ENCODE results near the gene VIPR1. TPM values are rescaled to one million over a fixed set of nuclear protein-coding genes. Genes with fewer than 3 reads are reported as not detected.

Gene VIPR1
- total RNA-seq, 1 experiment from 2014 or later, result 9.4 TPM

DNA sequence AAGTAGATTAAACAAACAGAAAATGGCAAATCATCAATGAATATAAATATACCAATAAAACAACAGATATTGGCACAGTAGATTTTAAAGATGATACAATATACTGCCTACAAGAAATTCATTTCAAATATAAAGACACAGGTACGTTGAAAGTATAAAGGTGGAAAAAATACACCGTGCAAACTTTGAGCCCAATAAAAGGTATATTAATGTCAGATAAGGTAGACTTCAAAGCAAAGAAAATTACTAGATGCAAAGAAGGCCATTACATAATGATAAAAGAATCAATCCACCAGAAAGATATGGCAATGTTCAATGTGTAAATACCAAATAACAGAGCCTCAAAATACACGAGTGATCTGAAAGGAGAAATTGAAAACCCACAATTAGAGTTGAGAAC is 34.3 kb upstream of the VIPR1 start (continued):
- TF ChIP-seq, protein P1, sequence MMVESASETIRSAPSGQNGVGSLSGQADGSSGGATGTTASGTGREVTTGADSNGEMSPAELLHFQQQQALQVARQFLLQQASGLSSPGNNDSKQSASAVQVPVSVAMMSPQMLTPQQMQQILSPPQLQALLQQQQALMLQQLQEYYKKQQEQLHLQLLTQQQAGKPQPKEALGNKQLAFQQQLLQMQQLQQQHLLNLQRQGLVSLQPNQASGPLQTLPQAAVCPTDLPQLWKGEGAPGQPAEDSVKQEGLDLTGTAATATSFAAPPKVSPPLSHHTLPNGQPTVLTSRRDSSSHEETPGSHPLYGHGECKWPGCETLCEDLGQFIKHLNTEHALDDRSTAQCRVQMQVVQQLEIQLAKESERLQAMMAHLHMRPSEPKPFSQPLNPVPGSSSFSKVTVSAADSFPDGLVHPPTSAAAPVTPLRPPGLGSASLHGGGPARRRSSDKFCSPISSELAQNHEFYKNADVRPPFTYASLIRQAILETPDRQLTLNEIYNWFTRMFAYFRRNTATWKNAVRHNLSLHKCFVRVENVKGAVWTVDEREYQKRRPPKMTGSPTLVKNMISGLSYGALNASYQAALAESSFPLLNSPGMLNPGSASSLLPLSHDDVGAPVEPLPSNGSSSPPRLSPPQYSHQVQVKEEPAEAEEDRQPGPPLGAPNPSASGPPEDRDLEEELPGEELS (CRISPR knock-in tag; IDR thresholded peaks at IDR 0.05), result no peak
- TF ChIP-seq SMAD3 (CRISPR knock-in tag; IDR thresholded peaks at IDR 0.05; ENCODE audit: borderline replicate concordance) (no peak), ESRRA (CRISPR knock-in tag; IDR thresholded peaks at IDR 0.05; ENCODE audit: borderline replicate concordance) (no peak), JUN (CRISPR knock-in tag; IDR thresholded peaks at IDR 0.05) (no peak), FOXJ3 (CRISPR knock-in tag; IDR thresholded peaks at IDR 0.05; ENCODE audit: borderline replicate concordance) (no peak), RORB (CRISPR knock-in tag; IDR thresholded peaks at IDR 0.05) (no peak), CREB1 (CRISPR knock-in tag; IDR thresholded peaks at IDR 0.05) (no peak), GTF2I (CRISPR knock-in tag; conservative IDR thresholded peaks at IDR 0.05) (no peak)
- TF ChIP-seq, protein P2, sequence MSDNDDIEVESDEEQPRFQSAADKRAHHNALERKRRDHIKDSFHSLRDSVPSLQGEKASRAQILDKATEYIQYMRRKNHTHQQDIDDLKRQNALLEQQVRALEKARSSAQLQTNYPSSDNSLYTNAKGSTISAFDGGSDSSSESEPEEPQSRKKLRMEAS (CRISPR knock-in tag; IDR thresholded peaks at IDR 0.05), result no peak

DNA sequence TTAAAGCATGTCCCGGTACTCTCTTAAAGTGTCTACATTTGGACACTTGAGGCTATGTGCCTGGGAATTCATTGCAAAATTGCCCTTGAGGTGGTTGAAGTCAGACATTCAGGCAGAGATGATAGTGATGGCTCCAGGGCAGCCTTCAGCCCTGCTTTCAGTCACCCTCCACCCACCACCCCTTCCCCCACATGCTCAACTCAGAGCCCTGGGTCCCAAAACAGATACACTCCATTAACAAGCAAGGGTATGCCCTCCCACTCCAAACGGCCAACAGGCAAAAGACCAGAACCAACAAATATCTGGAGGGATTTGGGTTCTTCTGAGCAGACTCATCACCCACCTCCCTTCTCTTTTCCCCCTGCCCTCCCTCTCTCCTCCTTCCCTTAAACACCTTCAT is 29.9 kb upstream of the VIPR1 start:
- no peaks in the 10 kb centered on the region for H3K36me3 Mint-ChIP-seq
- TF ChIP-seq FOXP1 (CRISPR knock-in tag; IDR thresholded peaks at IDR 0.05; ENCODE audit: borderline replicate concordance), result no peak
- TF ChIP-seq, protein P3, sequence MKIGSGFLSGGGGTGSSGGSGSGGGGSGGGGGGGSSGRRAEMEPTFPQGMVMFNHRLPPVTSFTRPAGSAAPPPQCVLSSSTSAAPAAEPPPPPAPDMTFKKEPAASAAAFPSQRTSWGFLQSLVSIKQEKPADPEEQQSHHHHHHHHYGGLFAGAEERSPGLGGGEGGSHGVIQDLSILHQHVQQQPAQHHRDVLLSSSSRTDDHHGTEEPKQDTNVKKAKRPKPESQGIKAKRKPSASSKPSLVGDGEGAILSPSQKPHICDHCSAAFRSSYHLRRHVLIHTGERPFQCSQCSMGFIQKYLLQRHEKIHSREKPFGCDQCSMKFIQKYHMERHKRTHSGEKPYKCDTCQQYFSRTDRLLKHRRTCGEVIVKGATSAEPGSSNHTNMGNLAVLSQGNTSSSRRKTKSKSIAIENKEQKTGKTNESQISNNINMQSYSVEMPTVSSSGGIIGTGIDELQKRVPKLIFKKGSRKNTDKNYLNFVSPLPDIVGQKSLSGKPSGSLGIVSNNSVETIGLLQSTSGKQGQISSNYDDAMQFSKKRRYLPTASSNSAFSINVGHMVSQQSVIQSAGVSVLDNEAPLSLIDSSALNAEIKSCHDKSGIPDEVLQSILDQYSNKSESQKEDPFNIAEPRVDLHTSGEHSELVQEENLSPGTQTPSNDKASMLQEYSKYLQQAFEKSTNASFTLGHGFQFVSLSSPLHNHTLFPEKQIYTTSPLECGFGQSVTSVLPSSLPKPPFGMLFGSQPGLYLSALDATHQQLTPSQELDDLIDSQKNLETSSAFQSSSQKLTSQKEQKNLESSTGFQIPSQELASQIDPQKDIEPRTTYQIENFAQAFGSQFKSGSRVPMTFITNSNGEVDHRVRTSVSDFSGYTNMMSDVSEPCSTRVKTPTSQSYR (CRISPR knock-in tag; IDR thresholded peaks at IDR 0.05), result no peak
- TF ChIP-seq, protein P4, sequence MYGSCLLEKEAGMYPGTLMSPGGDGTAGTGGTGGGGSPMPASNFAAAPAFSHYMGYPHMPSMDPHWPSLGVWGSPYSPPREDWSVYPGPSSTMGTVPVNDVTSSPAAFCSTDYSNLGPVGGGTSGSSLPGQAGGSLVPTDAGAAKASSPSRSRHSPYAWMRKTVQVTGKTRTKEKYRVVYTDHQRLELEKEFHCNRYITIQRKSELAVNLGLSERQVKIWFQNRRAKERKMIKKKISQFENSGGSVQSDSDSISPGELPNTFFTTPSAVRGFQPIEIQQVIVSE (CRISPR knock-in tag; IDR thresholded peaks at IDR 0.05; ENCODE audit: borderline replicate concordance), result no peak
- TF ChIP-seq HMGA2 (CRISPR knock-in tag; IDR thresholded peaks at IDR 0.05), result no peak
- TF ChIP-seq, protein P5, sequence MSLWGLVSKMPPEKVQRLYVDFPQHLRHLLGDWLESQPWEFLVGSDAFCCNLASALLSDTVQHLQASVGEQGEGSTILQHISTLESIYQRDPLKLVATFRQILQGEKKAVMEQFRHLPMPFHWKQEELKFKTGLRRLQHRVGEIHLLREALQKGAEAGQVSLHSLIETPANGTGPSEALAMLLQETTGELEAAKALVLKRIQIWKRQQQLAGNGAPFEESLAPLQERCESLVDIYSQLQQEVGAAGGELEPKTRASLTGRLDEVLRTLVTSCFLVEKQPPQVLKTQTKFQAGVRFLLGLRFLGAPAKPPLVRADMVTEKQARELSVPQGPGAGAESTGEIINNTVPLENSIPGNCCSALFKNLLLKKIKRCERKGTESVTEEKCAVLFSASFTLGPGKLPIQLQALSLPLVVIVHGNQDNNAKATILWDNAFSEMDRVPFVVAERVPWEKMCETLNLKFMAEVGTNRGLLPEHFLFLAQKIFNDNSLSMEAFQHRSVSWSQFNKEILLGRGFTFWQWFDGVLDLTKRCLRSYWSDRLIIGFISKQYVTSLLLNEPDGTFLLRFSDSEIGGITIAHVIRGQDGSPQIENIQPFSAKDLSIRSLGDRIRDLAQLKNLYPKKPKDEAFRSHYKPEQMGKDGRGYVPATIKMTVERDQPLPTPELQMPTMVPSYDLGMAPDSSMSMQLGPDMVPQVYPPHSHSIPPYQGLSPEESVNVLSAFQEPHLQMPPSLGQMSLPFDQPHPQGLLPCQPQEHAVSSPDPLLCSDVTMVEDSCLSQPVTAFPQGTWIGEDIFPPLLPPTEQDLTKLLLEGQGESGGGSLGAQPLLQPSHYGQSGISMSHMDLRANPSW (CRISPR knock-in tag; conservative IDR thresholded peaks at IDR 0.05; ENCODE audit: low read depth), result no peak
- TF ChIP-seq, protein P6, sequence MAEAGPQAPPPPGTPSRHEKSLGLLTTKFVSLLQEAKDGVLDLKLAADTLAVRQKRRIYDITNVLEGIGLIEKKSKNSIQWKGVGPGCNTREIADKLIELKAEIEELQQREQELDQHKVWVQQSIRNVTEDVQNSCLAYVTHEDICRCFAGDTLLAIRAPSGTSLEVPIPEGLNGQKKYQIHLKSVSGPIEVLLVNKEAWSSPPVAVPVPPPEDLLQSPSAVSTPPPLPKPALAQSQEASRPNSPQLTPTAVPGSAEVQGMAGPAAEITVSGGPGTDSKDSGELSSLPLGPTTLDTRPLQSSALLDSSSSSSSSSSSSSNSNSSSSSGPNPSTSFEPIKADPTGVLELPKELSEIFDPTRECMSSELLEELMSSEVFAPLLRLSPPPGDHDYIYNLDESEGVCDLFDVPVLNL (CRISPR knock-in tag; IDR thresholded peaks at IDR 0.05; ENCODE audit: borderline replicate concordance, low read depth), result no peak
- no peak for TF ChIP-seq FOXK1 (CRISPR knock-in tag; IDR thresholded peaks at IDR 0.05)
- TF ChIP-seq, protein P7, sequence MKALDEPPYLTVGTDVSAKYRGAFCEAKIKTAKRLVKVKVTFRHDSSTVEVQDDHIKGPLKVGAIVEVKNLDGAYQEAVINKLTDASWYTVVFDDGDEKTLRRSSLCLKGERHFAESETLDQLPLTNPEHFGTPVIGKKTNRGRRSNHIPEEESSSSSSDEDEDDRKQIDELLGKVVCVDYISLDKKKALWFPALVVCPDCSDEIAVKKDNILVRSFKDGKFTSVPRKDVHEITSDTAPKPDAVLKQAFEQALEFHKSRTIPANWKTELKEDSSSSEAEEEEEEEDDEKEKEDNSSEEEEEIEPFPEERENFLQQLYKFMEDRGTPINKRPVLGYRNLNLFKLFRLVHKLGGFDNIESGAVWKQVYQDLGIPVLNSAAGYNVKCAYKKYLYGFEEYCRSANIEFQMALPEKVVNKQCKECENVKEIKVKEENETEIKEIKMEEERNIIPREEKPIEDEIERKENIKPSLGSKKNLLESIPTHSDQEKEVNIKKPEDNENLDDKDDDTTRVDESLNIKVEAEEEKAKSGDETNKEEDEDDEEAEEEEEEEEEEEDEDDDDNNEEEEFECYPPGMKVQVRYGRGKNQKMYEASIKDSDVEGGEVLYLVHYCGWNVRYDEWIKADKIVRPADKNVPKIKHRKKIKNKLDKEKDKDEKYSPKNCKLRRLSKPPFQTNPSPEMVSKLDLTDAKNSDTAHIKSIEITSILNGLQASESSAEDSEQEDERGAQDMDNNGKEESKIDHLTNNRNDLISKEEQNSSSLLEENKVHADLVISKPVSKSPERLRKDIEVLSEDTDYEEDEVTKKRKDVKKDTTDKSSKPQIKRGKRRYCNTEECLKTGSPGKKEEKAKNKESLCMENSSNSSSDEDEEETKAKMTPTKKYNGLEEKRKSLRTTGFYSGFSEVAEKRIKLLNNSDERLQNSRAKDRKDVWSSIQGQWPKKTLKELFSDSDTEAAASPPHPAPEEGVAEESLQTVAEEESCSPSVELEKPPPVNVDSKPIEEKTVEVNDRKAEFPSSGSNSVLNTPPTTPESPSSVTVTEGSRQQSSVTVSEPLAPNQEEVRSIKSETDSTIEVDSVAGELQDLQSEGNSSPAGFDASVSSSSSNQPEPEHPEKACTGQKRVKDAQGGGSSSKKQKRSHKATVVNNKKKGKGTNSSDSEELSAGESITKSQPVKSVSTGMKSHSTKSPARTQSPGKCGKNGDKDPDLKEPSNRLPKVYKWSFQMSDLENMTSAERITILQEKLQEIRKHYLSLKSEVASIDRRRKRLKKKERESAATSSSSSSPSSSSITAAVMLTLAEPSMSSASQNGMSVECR (CRISPR knock-in tag; IDR thresholded peaks at IDR 0.05; ENCODE audit: borderline replicate concordance), result no peak
- TF ChIP-seq OVOL2 (CRISPR knock-in tag; IDR thresholded peaks at IDR 0.05; ENCODE audit: borderline replicate concordance), result no peak
- TF ChIP-seq, protein P8, sequence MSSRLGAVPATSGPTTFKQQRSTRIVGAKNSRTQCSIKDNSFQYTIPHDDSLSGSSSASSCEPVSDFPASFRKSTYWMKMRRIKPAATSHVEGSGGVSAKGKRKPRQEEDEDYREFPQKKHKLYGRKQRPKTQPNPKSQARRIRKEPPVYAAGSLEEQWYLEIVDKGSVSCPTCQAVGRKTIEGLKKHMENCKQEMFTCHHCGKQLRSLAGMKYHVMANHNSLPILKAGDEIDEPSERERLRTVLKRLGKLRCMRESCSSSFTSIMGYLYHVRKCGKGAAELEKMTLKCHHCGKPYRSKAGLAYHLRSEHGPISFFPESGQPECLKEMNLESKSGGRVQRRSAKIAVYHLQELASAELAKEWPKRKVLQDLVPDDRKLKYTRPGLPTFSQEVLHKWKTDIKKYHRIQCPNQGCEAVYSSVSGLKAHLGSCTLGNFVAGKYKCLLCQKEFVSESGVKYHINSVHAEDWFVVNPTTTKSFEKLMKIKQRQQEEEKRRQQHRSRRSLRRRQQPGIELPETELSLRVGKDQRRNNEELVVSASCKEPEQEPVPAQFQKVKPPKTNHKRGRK (CRISPR knock-in tag; IDR thresholded peaks at IDR 0.05; ENCODE audit: borderline replicate concordance), result no peak
- H3K4me3 Mint-ChIP-seq, result no peak overlapping the region
- CTCF ChIA-PET, result no interaction called here
- DNase-seq (ENCODE audit: low spot score) (no peak), ATAC-seq (no peak)
- H3K27me3 Mint-ChIP-seq (ENCODE audit: low read depth), result peaks cover 12% of the 10 kb centered on the region
- POLR2A ChIA-PET, result interaction anchor here (0.6 kb wide), 1 partner anchor 7 kb away, joined by 4 read pairs; no protein-coding TSS in a partner anchor
- H3K4me1 Mint-ChIP-seq, result peaks cover 3% of the 10 kb centered on the region
- no peak overlapping the region for H3K27ac Mint-ChIP-seq
- no peaks in the 10 kb centered on the region for H3K9me3 Mint-ChIP-seq
